Measurements from ENCODE around the gene APBB2.

DNA sequence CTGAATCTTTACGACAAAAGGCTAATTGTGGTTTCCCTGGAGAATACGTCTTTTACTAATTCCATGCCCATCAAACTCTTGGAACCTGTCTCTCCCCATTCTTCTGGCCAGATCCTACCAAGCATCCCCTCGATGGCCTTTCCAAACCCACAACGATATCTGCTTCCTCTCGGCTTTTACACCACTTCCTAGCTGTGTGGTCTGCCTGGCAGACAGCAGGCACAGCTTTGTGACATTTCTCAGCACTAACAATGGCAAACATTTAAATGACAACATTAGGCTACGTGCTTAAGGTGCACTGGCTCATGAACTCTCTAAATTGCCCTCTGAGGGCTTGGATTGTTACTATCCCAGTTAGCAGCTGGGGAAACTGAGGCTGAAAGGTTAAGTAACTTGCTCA is 323.6 kb downstream of the APBB2 start:
- TF ChIP-seq CTCF (IDR thresholded peaks at IDR 0.05) (no peak), POLR2A (IDR thresholded peaks at IDR 0.05) (no peak)

All from tibial nerve (tissue), 3 donors.